ENCODE results near the gene TCAP. TPM values are rescaled to one million over a fixed set of nuclear protein-coding genes. Genes with fewer than 3 reads are reported as not detected.

The TCAP gene
- polyA plus RNA-seq, 1 donor (not counting 4 experiments of a cell fraction or from before 2014, with no cell fraction given) = 0.20 TPM

DNA sequence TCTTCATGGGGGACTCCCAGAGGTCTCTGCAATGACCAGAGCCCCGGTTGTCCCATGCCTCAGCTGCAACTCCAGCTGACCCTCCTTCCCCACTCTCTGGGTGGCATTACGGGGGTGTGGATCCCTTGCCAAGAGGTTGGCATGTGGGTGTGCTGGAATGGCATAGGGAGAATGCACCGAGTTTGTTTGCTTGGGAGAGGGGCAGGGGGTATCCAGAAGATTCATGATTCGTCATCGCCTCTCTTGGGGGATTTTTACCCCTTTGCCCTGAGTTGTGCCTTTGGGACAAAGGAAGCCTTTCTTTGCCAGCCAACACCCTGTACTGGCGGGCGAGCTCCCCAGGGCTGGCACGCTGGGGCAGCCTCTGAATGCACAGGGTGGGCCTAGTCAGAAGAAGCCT lies 41.2 kb downstream of the TCAP start:
- H3K4me2 ChIP-seq (ENCODE audit: control insufficient read depth, extremely low read depth, insufficient read depth, low read depth, low read length) = peak overlapping the region; percentile 68
- H3K9ac ChIP-seq (ENCODE audit: control insufficient read depth, extremely low read depth, insufficient read depth, low read length) = peak overlapping the region; percentile 39

DNA sequence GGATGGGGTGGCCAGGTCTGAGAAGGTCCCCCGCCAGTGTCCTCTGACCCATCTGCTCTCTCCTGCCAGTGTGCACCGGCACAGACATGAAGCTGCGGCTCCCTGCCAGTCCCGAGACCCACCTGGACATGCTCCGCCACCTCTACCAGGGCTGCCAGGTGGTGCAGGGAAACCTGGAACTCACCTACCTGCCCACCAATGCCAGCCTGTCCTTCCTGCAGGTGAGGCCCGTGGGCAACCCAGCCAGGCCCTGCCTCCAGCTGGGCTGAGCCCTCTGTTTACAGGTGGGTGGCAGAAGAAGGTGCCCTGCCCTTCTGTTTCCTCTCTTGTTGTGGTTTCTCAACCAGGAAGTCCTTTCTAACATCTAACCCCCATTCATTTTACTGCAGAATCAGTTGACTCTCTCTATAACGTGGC lies 41.8 kb downstream of the TCAP start:
- no peak overlapping the region for H3K9ac ChIP-seq (ENCODE audit: control insufficient read depth, extremely low read depth, insufficient read depth, low read length)

More for the DNA sequence above, 41.2 kb downstream of the TCAP start:
- Histone ChIP-seq H4K20me1 (ENCODE audit: control insufficient read depth, extremely low read depth, insufficient read depth, low read length) (no peaks in the 10 kb centered on the region), H3K9me1 (ENCODE audit: control insufficient read depth, extremely low read depth, insufficient read depth, low read length) (peaks cover 4% of the 10 kb centered on the region), H3K27me3 (ENCODE audit: control insufficient read depth, extremely low read depth, insufficient read depth, low read length) (no peaks in the 10 kb centered on the region), H2AFZ (ENCODE audit: control insufficient read depth, low read length) (no peak overlapping the region), H3K4me1 (ENCODE audit: control insufficient read depth, extremely low read depth, insufficient read depth, low read length) (peaks cover 29% of the 10 kb centered on the region), H3K27ac (ENCODE audit: control insufficient read depth, insufficient read depth, low read length) (no peak overlapping the region), H3K79me2 (ENCODE audit: control insufficient read depth, insufficient read depth, low read length) (peaks cover 17% of the 10 kb centered on the region), H3K36me3 (ENCODE audit: control insufficient read depth in 2 of 2, extremely low read depth in 1 of 2, insufficient read depth in 2 of 2, low read length in 2 of 2) (peaks cover under 1 to 29% of the 10 kb centered on the region in 2 experiments), H3K9me3 (ENCODE audit: control insufficient read depth, low read depth, low read length) (no peaks in the 10 kb centered on the region), H3K4me3 (ENCODE audit: control insufficient read depth in 2 of 3, extremely low read depth in 1 of 3, insufficient read depth in 2 of 3, low read depth in 1 of 3, low read length in 3 of 3) (no peak overlapping the region)
- DNase-seq (ENCODE audit: low read depth, low spot score) (no peak), FAIRE-seq (no peak)
- dilution Hi-C loops (cut with MboI; ENCODE audit: extremely low pct_ligation_motif_present, low sequenced_read_pairs) = no loop called here
- TF ChIP-seq, protein P1, sequence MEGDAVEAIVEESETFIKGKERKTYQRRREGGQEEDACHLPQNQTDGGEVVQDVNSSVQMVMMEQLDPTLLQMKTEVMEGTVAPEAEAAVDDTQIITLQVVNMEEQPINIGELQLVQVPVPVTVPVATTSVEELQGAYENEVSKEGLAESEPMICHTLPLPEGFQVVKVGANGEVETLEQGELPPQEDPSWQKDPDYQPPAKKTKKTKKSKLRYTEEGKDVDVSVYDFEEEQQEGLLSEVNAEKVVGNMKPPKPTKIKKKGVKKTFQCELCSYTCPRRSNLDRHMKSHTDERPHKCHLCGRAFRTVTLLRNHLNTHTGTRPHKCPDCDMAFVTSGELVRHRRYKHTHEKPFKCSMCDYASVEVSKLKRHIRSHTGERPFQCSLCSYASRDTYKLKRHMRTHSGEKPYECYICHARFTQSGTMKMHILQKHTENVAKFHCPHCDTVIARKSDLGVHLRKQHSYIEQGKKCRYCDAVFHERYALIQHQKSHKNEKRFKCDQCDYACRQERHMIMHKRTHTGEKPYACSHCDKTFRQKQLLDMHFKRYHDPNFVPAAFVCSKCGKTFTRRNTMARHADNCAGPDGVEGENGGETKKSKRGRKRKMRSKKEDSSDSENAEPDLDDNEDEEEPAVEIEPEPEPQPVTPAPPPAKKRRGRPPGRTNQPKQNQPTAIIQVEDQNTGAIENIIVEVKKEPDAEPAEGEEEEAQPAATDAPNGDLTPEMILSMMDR (optimal IDR thresholded peaks at IDR 0.05 in 1 of 3, IDR thresholded peaks at IDR 0.05 in 1 of 3, conservative IDR thresholded peaks at IDR 0.05 in 1 of 3; ENCODE audit: extremely low read depth in 1 of 3, insufficient read depth in 2 of 3, low read length in 3 of 3) = no peak
- no peak for TF ChIP-seq EZH2 (IDR thresholded peaks at IDR 0.05; ENCODE audit: low read length)

More for the DNA sequence above, 41.8 kb downstream of the TCAP start:
- Histone ChIP-seq H3K27me3 (ENCODE audit: control insufficient read depth, extremely low read depth, insufficient read depth, low read length) (no peaks in the 10 kb centered on the region), H3K4me2 (ENCODE audit: control insufficient read depth, extremely low read depth, insufficient read depth, low read depth, low read length) (no peak overlapping the region), H3K9me3 (ENCODE audit: control insufficient read depth, low read depth, low read length) (no peaks in the 10 kb centered on the region), H3K27ac (ENCODE audit: control insufficient read depth, insufficient read depth, low read length) (no peak overlapping the region), H3K4me3 (ENCODE audit: control insufficient read depth in 2 of 3, extremely low read depth in 1 of 3, insufficient read depth in 2 of 3, low read depth in 1 of 3, low read length in 3 of 3) (no peak overlapping the region), H3K79me2 (ENCODE audit: control insufficient read depth, insufficient read depth, low read length) (peaks cover 13% of the 10 kb centered on the region), H2AFZ (ENCODE audit: control insufficient read depth, low read length) (no peak overlapping the region), H4K20me1 (ENCODE audit: control insufficient read depth, extremely low read depth, insufficient read depth, low read length) (no peaks in the 10 kb centered on the region), H3K36me3 (ENCODE audit: control insufficient read depth in 2 of 2, extremely low read depth in 1 of 2, insufficient read depth in 2 of 2, low read length in 2 of 2) (peaks cover 5 to 34% of the 10 kb centered on the region in 2 experiments), H3K4me1 (ENCODE audit: control insufficient read depth, extremely low read depth, insufficient read depth, low read length) (peaks cover 25% of the 10 kb centered on the region), H3K9me1 (ENCODE audit: control insufficient read depth, extremely low read depth, insufficient read depth, low read length) (peaks cover 4% of the 10 kb centered on the region)
- TF ChIP-seq EZH2 (IDR thresholded peaks at IDR 0.05; ENCODE audit: low read length) = no peak
- TF ChIP-seq, protein P1 (optimal IDR thresholded peaks at IDR 0.05 in 1 of 3, IDR thresholded peaks at IDR 0.05 in 1 of 3, conservative IDR thresholded peaks at IDR 0.05 in 1 of 3; ENCODE audit: extremely low read depth in 1 of 3, insufficient read depth in 2 of 3, low read length in 3 of 3) = no peak
- FAIRE-seq = no peak
- DNase-seq (ENCODE audit: low read depth, low spot score) = no peak
- dilution Hi-C loops (cut with MboI; ENCODE audit: extremely low pct_ligation_motif_present, low sequenced_read_pairs) = no loop called here

All from keratinocyte (primary cell).